ENCODE measurements around the gene SERPINA10. TPM values are rescaled to one million over a fixed set of nuclear protein-coding genes. Genes with fewer than 3 reads are reported as not detected.

The SERPINA10 gene
- total and polyA plus RNA-seq, 2 donors (not counting 3 experiments of a cell fraction or from before 2014, with no cell fraction given), result not detected

DNA sequence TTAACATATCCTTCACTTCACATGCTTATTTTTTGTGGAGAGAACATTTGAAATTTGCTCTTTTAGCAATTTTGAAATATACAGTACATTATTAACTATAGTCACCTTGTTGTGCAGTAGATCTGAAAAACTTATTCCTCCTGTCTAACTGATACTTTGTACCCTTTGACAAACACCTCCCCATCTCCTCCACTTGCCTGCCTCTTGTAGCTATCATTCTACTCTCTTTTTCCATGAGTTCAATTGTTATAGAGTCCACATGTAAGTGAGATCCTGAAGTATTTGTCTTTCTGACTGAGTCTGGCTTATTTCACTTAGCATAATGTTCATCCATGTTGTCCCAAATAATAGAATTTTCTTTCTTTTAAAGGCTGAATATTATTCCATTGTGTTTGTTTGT, 39.5 kb upstream of the SERPINA10 start:
- ChIA-PET CTCF (no interaction called here), POLR2A (no interaction called here)
- no peaks in the 10 kb centered on the region for H4K20me1 ChIP-seq (replicated peaks; ENCODE audit: control insufficient read depth, extremely low read depth, insufficient read depth, low read length)
- BruUV-seq (replicated peaks), result no TSS peak
- H3K79me2 ChIP-seq (ENCODE audit: control insufficient read depth, insufficient read depth, low read length), result no peaks in the 10 kb centered on the region
- intact Hi-C loops (cut with micrococcal nuclease) (no loop called here), dilution Hi-C loops (cut with MboI; ENCODE audit: extremely low pct_ligation_motif_present, low sequenced_read_pairs) (no loop called here)
- H2AFZ ChIP-seq (ENCODE audit: low read depth, low read length), result no peak overlapping the region
- H3K9me3 ChIP-seq (replicated peaks; ENCODE audit: control insufficient read depth, insufficient read depth, low read length), result peaks cover 2% of the 10 kb centered on the region
- FAIRE-seq, result no peak
- no peak for DNase-seq (ENCODE audit: low read depth, low spot score)
- no peak overlapping the region for H3K27ac ChIP-seq (ENCODE audit: insufficient read depth, low read depth, low read length)
- H3K9ac ChIP-seq (replicated peaks; ENCODE audit: extremely low read depth, insufficient read depth, low read length), result no peak overlapping the region
- H3K4me2 ChIP-seq (ENCODE audit: insufficient read depth, low read length), result no peak overlapping the region
- no peaks in the 10 kb centered on the region for H3K9me1 ChIP-seq (replicated peaks; ENCODE audit: control insufficient read depth, extremely low read depth, insufficient read depth, low read length)
- H3K4me3 ChIP-seq (replicated peaks in 1 of 3; ENCODE audit: insufficient read depth in 1 of 3, low read depth in 1 of 3, low read length in 3 of 3), result no peak overlapping the region
- no peaks in the 10 kb centered on the region for H3K36me3 ChIP-seq (ENCODE audit: control insufficient read depth in 2 of 2, extremely low read depth in 1 of 2, insufficient read depth in 2 of 2, low read length in 2 of 2)
- TF ChIP-seq EZH2 (IDR thresholded peaks at IDR 0.05; ENCODE audit: borderline replicate concordance, low read depth, low read length, severe bottlenecking) (no peak), MYC (IDR thresholded peaks at IDR 0.05; ENCODE audit: low read depth, low read length) (no peak), FOS (IDR thresholded peaks at IDR 0.05; ENCODE audit: borderline replicate concordance, insufficient read depth, low read length) (no peak), CTCF (IDR thresholded peaks at IDR 0.05; ENCODE audit: extremely low read depth in 1 of 2, insufficient read depth in 1 of 2, low read depth in 1 of 2, low read length in 2 of 2) (no peak), JUN (IDR thresholded peaks at IDR 0.05; ENCODE audit: borderline replicate concordance, insufficient read depth, insufficient read length, low read depth) (no peak), POLR2AphosphoS5 (IDR thresholded peaks at IDR 0.05; ENCODE audit: insufficient read depth, low read depth, low read length) (no peak), POLR2A (IDR thresholded peaks at IDR 0.05; ENCODE audit: low read depth, low read length) (no peak), GATA2 (IDR thresholded peaks at IDR 0.05; ENCODE audit: insufficient read depth, insufficient read length, low read depth, low read length) (no peak)
- TF ChIP-seq, protein P1, sequence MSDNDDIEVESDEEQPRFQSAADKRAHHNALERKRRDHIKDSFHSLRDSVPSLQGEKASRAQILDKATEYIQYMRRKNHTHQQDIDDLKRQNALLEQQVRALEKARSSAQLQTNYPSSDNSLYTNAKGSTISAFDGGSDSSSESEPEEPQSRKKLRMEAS (IDR thresholded peaks at IDR 0.05; ENCODE audit: insufficient read depth, insufficient read length), result no peak
- H3K27me3 ChIP-seq (ENCODE audit: control insufficient read depth in 2 of 2, insufficient read depth in 2 of 2, low read length in 2 of 2), result no peaks in the 10 kb centered on the region
- H3K4me1 ChIP-seq (ENCODE audit: control insufficient read depth, extremely low read depth, insufficient read depth, low read length), result no peaks in the 10 kb centered on the region

All from endothelial cell of umbilical vein (primary cell).